Stimulated activated naive CD8-positive, alpha-beta T cell treated with anti-CD3 and anti-CD28 coated beads, Interleukin-15, Interleukin-2, amounts not matched to agents 100 ng/mL and 50 ng/mL, for 24 hours (primary cell): Measurements from ENCODE around the gene SARM1.
"Not testable (repeated sequence)": the region's sequence is repeated elsewhere in the genome, so short reads cannot be mapped to it uniquely, and the experiment has no call there.

ENCODE experiments used
- H3K27ac Mint-ChIP-seq: one replicate; pipeline ENCODE4 v1.8.0; 2021; ENCODE audit warnings: mild to moderate bottlenecking, mixed read lengths
- H3K27me3 Mint-ChIP-seq: one replicate; pipeline ENCODE4 v1.8.0; 2021; ENCODE audit warnings: mixed read lengths
- H3K36me3 Mint-ChIP-seq: one replicate; pipeline ENCODE4 v1.8.0; 2021; ENCODE audit warnings: low read depth, mixed read lengths
- H3K4me1 Mint-ChIP-seq: one replicate; pipeline ENCODE4 v1.8.0; 2021; ENCODE audit warnings: low read depth, mixed read lengths
- H3K4me3 Mint-ChIP-seq: one replicate; pipeline ENCODE4 v1.8.0; 2021; ENCODE audit warnings: mild to moderate bottlenecking, mixed read lengths
- H3K9me3 Mint-ChIP-seq: one replicate; pipeline ENCODE4 v1.8.0; 2021; ENCODE audit warnings: mixed read lengths

SARM1 gene

DNA sequence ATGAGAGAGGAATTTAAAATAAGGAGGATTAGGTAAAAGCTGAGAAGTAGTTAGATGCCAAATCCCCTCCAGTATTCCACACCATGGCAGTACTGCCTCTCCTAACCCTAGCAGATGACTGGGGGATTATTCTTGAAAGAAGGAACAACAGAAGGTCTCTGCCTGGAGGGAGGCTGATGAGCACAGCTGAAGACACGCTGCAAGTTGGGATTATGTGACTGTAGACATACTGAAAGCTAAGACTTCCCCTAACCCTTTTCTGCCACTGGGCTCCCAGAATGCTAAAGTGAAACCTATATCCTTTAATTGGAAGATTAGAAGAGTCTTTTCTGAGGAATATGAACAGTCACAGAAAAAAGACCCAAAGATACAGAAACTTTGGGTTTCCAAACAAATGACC lies 62.2 kb downstream of the SARM1 start:
- H3K4me3 Mint-ChIP-seq, result no peak overlapping the region
- peaks cover 26% of the 10 kb centered on the region for H3K27me3 Mint-ChIP-seq
- H3K4me1 Mint-ChIP-seq, result no peaks in the 10 kb centered on the region
- no peak overlapping the region for H3K27ac Mint-ChIP-seq
- no peaks in the 10 kb centered on the region for H3K36me3 Mint-ChIP-seq
- H3K9me3 Mint-ChIP-seq, result no peaks in the 10 kb centered on the region

DNA sequence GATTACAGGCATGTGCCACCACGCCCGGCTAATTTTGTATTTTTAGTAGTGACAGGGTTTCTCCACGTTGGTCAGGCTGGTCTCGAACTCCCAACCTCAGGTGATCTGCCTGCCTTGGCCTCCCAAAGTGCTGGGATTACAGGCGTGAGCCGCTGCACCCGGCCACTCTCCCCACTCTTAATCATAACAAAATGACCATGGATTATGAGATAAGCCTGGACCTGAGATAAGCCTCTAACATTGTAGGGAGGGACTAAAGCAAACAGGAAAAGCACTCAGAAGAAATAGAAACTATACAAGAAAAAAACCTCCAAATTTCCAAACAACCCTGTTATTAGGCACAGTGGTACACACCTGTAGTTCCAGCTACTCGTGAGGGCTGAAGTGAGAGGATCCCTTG lies 62.8 kb downstream of the SARM1 start:
- not testable (repeated sequence) for H3K4me3 Mint-ChIP-seq, H3K36me3 Mint-ChIP-seq, H3K4me1 Mint-ChIP-seq, H3K27ac Mint-ChIP-seq, H3K9me3 Mint-ChIP-seq
- H3K27me3 Mint-ChIP-seq, result peaks cover 26% of the 10 kb centered on the region

DNA sequence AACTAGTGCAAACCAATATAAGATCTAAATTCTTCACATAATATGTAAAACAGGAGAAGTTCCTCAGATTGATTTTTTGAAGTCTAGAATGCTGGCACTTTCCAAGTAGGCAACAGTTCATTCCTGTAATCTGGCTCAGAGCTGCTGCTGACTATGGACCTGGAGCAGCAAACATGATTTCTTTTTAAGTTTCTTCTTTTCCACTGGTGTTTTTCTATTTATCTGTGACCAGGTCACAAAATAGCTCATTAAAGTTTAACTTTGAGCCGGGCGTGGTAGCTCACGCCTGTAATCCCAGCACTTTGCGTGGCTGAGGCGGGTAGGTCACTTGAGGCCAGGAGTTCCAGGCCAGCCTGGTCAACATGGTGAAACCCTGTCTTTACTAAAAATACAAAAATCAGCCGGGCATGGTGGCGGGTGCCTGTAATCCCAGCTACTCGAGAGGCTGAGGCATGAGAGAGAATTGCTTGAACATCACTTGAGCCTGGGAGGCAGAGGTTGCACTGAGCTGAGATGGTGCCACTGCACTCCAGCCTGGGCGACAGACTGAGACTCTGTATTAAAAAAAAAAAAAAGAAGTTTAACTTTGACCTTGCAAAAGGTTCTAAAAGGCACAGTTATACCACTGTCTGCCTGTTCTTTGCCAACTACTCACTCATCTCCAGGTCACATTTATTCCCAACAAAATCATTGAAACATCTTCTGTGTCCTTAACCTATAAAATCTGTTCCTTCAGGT lies 72.6 kb downstream of the SARM1 start:
- no peak overlapping the region for H3K27ac Mint-ChIP-seq
- H3K4me3 Mint-ChIP-seq, result no peak overlapping the region
- no peaks in the 10 kb centered on the region for H3K36me3 Mint-ChIP-seq
- no peaks in the 10 kb centered on the region for H3K4me1 Mint-ChIP-seq
- no peaks in the 10 kb centered on the region for H3K9me3 Mint-ChIP-seq
- H3K27me3 Mint-ChIP-seq, result peaks cover 16% of the 10 kb centered on the region

DNA sequence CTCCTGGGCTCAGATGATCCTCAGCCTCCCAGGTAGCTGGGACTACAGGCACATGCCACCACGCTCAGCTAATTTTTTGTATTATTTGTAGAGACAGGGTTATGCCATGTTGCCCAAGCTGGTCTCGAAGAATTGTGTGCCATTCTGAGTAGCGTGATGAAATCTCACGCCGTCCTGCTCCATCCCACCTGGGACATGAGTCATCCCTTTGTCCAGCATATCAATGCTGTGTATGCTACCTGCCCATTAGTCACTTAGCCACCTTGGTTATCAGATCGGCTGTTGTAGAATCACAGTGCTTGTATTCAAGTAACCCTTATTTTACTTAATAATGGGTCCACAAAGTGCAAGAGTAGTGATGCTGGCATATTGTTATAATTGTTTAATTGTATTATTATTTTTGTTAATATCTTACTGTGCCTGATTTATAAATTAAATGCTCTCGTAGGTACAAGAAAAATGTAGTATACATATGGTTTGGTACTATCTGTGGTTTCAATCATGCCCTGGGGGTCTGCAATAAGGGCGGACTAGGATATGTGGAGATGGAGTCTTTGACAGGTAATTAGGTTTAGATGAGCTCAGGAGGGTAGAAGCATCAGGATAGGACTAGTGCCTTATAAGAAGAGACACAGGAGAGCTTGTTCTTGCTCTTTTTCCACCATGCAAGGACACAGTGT lies 75.4 kb downstream of the SARM1 start:
- no peak overlapping the region for H3K27ac Mint-ChIP-seq
- H3K36me3 Mint-ChIP-seq, result no peaks in the 10 kb centered on the region
- H3K27me3 Mint-ChIP-seq, result peaks cover 13% of the 10 kb centered on the region
- no peak overlapping the region for H3K4me3 Mint-ChIP-seq
- no peaks in the 10 kb centered on the region for H3K4me1 Mint-ChIP-seq
- no peaks in the 10 kb centered on the region for H3K9me3 Mint-ChIP-seq

DNA sequence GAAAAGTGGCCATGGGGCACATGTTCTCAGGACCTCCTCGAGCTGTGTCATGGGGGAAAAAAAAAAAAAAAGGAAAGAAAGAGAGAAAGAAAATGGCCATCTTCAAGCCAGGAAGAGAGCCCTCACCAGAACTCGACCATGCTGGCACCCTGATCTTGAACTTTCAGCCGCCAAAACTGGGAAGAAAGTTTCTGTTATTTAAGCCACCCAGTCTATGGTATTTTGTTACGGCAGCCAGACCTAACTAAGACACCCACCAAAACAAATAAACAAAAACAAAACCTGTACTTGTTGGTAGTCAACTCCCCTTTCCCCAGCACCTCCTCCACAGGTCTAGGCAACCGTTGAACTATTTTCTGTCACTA lies 75.9 kb downstream of the SARM1 start:
- no peaks in the 10 kb centered on the region for H3K9me3 Mint-ChIP-seq
- H3K36me3 Mint-ChIP-seq, result no peaks in the 10 kb centered on the region
- H3K4me3 Mint-ChIP-seq, result no peak overlapping the region
- H3K4me1 Mint-ChIP-seq, result no peaks in the 10 kb centered on the region
- H3K27ac Mint-ChIP-seq, result no peak overlapping the region
- H3K27me3 Mint-ChIP-seq, result peaks cover 9% of the 10 kb centered on the region

DNA sequence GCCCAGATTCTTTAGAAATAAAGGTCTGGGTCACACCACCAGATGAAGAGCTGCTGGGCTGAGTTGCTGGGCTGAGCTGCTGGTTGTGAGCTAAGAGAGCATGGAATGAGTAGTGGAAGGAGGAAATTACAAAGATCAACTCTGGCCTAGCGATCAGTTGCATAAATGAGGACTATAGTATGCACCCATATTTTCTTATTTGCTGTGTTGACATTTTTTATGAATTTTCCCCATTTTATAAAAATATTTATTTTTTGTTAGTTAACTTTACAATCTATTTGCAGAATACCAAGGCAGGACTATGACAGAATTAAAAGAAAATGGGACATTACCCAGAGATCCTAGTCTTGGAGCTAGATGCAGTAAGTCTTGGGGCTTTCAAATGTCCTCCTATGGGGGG lies 78.4 kb downstream of the SARM1 start:
- Mint-ChIP-seq H3K36me3 (no peaks in the 10 kb centered on the region), H3K4me1 (no peaks in the 10 kb centered on the region), H3K27ac (no peak overlapping the region), H3K27me3 (peaks cover 7% of the 10 kb centered on the region), H3K4me3 (no peak overlapping the region), H3K9me3 (no peaks in the 10 kb centered on the region)
